NCI-H187 (cell line): ENCODE results near the gene ACSF3.

Source experiments
- DNase-seq, 2 experiments: peaks; one replicate each; lab custom pipeline; 2025; lab: John Stamatoyannopoulos, UW

The ACSF3 gene

GRCh38 chr16:89093602-89094251 is at the start of gene ACSF3:
ACSF3 (plus strand) TSS chr16:89093852; CDS start chr16:89100682, 6,830 bp downstream.
- DNase-seq, result no peak

- no peak for DNase-seq
Measured at GRCh38 chr16:89044418-89045180, 49.1 kb upstream of the ACSF3 start.

- no peak for DNase-seq
Measured at GRCh38 chr16:89045181-89045815, 48.4 kb upstream of the ACSF3 start.

GRCh38 chr16:89045881-89046280 is 47.8 kb upstream of the ACSF3 start:
- DNase-seq, result no peak

- no peak for DNase-seq
Measured at GRCh38 chr16:89046491-89046890, 47.2 kb upstream of the ACSF3 start.

GRCh38 chr16:89047331-89048089 is 46.1 kb upstream of the ACSF3 start:
- no peak for DNase-seq

- DNase-seq, result no peak
Measured at GRCh38 chr16:89048090-89048725, 45.4 kb upstream of the ACSF3 start.

GRCh38 chr16:89048871-89049422 is 44.7 kb upstream of the ACSF3 start:
- no peak for DNase-seq

- DNase-seq, result peak in 1 of 2 experiments; percentile 33
Measured at GRCh38 chr16:89049484-89050118, 44.1 kb upstream of the ACSF3 start.

- DNase-seq, result no peak
Measured at GRCh38 chr16:89050119-89050867, 43.4 kb upstream of the ACSF3 start.

- no peak for DNase-seq
Measured at GRCh38 chr16:89050868-89051311, 42.8 kb upstream of the ACSF3 start.

- no peak for DNase-seq
Measured at GRCh38 chr16:89051521-89052166, 42.0 kb upstream of the ACSF3 start.

- DNase-seq, result no peak
Measured at GRCh38 chr16:89052191-89052889, 41.3 kb upstream of the ACSF3 start.

GRCh38 chr16:89052890-89053724 is 40.5 kb upstream of the ACSF3 start:
- DNase-seq, result peak; percentile 8 to 44

- no peak for DNase-seq
Measured at GRCh38 chr16:89053725-89054029, 40.0 kb upstream of the ACSF3 start.

GRCh38 chr16:89054261-89054661 is 39.4 kb upstream of the ACSF3 start:
- no peak for DNase-seq

GRCh38 chr16:89054714-89055113 is 38.9 kb upstream of the ACSF3 start:
- DNase-seq, result no peak

- DNase-seq, result no peak
Measured at GRCh38 chr16:89055313-89055712, 38.3 kb upstream of the ACSF3 start.
